GM23338 (cell line): ENCODE results near the gene IMMP2L.

ENCODE experiments used
- CREB1 ChIP-seq: fragments of 250-450 bp; sonication (Bioruptor Pico); IDR thresholded peaks from 2 replicates; pipeline ENCODE4 v1.5.0; 2020; ENCODE audit warnings: low read depth, mild to moderate bottlenecking, moderate library complexity
- EZH2 ChIP-seq: fragments of 200-600 bp; sonication (generic); IDR thresholded peaks from one replicate; pipeline ENCODE4 v1.8.0; 2017; ENCODE audit warnings: antibody characterized with exemption, mild to moderate bottlenecking, low read depth; ENCODE audit not compliant: unreplicated experiment
- POLR2AphosphoS5 ChIP-seq: IDR thresholded peaks from 2 replicates; pipeline ENCODE4 v1.6.1; 2016; ENCODE audit warnings: antibody characterized with exemption, low read depth
- ZNF114 ChIP-seq: fragments of 250-450 bp; sonication (Bioruptor Pico); IDR thresholded peaks from 2 replicates; pipeline ENCODE4 v1.5.0; 2020; ENCODE audit warnings: mild to moderate bottlenecking, moderate library complexity
- TF ChIP-seq, protein P1 (sequence below), 2 experiments: fragments of 200-600 bp in 1 of 2; sonication (generic) in 1 of 2; conservative IDR thresholded peaks; 2 replicates each; pipeline versions ENCODE4 v1.5.1 to v1.6.1; 2016 to 2017; ENCODE audit warnings: antibody characterized with exemption in 2 of 2, low read depth in 2 of 2, mild to moderate bottlenecking in 2 of 2, moderate library complexity in 1 of 2

DNA sequence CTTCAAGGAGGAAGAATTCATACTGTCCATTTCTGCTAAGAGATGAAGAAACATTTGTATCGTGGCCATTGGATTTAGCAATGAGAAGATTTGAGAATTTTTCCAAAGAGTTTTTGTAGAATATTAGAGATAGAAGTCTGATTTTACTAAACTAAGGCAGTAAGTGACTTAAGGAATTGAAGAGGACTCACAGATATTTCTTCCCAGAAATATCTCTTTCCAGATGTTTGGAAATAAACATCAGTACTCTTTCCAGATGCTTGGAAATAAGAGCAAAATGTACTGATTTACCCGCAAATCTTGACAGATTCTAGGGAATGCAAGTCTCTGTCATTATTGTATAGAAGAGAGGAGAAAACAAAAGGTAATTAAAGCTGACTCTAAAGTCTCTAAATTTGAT is 91.3 kb downstream of the IMMP2L start:
- TF ChIP-seq, protein P1, sequence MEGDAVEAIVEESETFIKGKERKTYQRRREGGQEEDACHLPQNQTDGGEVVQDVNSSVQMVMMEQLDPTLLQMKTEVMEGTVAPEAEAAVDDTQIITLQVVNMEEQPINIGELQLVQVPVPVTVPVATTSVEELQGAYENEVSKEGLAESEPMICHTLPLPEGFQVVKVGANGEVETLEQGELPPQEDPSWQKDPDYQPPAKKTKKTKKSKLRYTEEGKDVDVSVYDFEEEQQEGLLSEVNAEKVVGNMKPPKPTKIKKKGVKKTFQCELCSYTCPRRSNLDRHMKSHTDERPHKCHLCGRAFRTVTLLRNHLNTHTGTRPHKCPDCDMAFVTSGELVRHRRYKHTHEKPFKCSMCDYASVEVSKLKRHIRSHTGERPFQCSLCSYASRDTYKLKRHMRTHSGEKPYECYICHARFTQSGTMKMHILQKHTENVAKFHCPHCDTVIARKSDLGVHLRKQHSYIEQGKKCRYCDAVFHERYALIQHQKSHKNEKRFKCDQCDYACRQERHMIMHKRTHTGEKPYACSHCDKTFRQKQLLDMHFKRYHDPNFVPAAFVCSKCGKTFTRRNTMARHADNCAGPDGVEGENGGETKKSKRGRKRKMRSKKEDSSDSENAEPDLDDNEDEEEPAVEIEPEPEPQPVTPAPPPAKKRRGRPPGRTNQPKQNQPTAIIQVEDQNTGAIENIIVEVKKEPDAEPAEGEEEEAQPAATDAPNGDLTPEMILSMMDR (conservative IDR thresholded peaks at IDR 0.05; ENCODE audit: low read depth in 2 of 2) = no peak
- TF ChIP-seq CREB1 (CRISPR knock-in tag) (no peak), EZH2 (no peak), ZNF114 (no peak), POLR2AphosphoS5 (no peak)
